Type B pancreatic cell (in vitro differentiated cells): ENCODE measurements around the gene CCDC102A. TPM values are rescaled to one million over a fixed set of nuclear protein-coding genes. Genes with fewer than 3 reads are reported as not detected.

Experiments
- DNase-seq: peaks from one replicate; pipeline ENCODE4 v3.0.0; 2021; ENCODE audit warnings: mixed read lengths; ENCODE audit not compliant: unreplicated experiment; ENCODE audit errors: extremely low spot score
- H3K27ac Mint-ChIP-seq: 2 replicates; pipeline ENCODE4 v1.8.0; 2021; ENCODE audit warnings: mild to moderate bottlenecking, mixed read lengths
- H3K27me3 Mint-ChIP-seq: 2 replicates; pipeline ENCODE4 v1.8.0; 2021; ENCODE audit warnings: mixed read lengths
- H3K36me3 Mint-ChIP-seq: 2 replicates; pipeline ENCODE4 v1.8.0; 2021; ENCODE audit warnings: mixed read lengths
- H3K4me1 Mint-ChIP-seq: one replicate; pipeline ENCODE4 v1.8.0; 2021; ENCODE audit warnings: mixed read lengths; ENCODE audit not compliant: unreplicated experiment
- H3K4me3 Mint-ChIP-seq: 2 replicates; pipeline ENCODE4 v1.8.0; 2021; ENCODE audit warnings: mild to moderate bottlenecking, mixed read lengths
- H3K9me3 Mint-ChIP-seq: 2 replicates; pipeline ENCODE4 v1.8.0; 2021; ENCODE audit warnings: mixed read lengths
- total RNA-seq: library from RNA; stranded (reverse); gene quantifications from 2 replicates; pipeline ENCODE4 v1.2.1, GENCODE V29; 2021; ENCODE audit warnings: low replicate concordance
- TF ChIP-seq, protein P1 (sequence below): fragments of 200-600 bp; sonication (generic); conservative IDR thresholded peaks from 2 replicates; pipeline ENCODE4 v1.5.0; 2021; ENCODE audit warnings: antibody characterized with exemption, mild to moderate bottlenecking

CCDC102A gene
- total RNA-seq, 1 donor from 2014 or later = 14.4 TPM

DNA sequence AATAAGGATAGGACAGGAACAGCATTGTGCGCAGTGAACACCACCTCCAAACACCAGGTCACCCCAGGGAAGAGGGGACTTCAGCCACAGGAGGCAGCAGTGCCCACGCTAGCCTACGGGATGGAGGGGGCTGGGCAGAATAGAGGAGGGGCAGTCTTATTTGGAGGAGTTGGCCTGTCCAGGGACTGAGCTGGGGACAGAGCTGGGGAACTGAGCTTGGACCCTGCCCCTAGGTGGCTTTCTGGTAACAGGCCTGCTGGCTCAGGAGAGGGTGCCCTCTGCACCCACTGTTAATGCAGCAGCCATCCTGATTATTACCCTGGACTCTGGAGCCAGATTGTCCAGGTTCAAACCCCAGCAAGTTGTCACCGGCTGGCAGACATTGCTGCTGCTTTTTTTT lies 9.3 kb downstream of the CCDC102A start:
- Mint-ChIP-seq H3K36me3 (no peaks in the 10 kb centered on the region), H3K4me3 (no peak overlapping the region), H3K4me1 (peaks cover 18% of the 10 kb centered on the region), H3K27ac (no peak overlapping the region), H3K27me3 (peaks cover 31% of the 10 kb centered on the region), H3K9me3 (no peaks in the 10 kb centered on the region)
- TF ChIP-seq, protein P1, sequence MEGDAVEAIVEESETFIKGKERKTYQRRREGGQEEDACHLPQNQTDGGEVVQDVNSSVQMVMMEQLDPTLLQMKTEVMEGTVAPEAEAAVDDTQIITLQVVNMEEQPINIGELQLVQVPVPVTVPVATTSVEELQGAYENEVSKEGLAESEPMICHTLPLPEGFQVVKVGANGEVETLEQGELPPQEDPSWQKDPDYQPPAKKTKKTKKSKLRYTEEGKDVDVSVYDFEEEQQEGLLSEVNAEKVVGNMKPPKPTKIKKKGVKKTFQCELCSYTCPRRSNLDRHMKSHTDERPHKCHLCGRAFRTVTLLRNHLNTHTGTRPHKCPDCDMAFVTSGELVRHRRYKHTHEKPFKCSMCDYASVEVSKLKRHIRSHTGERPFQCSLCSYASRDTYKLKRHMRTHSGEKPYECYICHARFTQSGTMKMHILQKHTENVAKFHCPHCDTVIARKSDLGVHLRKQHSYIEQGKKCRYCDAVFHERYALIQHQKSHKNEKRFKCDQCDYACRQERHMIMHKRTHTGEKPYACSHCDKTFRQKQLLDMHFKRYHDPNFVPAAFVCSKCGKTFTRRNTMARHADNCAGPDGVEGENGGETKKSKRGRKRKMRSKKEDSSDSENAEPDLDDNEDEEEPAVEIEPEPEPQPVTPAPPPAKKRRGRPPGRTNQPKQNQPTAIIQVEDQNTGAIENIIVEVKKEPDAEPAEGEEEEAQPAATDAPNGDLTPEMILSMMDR = no peak
- DNase-seq = no peak

DNA sequence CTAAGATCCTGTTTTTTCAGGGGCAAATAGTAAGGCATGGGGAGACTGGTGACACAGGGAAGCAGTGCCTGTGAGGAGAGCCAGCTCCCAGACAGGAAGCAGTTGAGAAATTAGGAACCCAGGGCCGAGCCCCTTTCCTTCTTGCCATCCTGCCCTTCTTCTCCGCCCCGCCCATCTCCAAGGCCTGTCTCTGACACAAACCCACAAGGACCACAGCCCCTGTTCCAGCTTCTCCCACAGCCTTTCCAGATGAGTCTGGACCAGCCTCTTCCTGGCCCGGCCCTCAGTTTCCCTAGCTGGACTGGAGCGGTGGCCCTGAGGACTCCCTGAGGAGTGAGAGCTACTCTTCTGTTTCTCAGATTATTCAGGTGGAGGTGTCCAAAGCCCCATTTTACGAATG lies 9.9 kb downstream of the CCDC102A start:
- no peak overlapping the region for H3K27ac Mint-ChIP-seq

DNA sequence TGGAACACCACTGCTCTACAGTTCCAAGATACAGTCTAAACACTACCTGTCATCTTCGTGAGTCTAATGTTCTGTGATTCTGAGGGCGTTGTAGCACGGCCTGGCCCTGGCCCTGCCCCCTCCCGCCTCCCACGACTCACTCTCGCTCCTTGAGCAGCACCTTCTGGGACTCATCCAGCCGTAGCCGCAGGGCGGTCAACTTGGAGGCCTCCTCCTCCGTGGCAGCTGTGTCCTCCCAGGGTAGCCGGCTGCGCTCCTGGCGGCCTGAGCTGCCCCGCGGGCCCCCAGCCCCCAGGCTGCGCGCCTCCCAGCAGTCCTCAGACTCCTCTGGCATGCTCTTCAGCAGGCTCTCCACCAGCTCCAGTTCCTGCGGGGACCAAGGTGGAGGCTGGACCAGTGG lies 10.6 kb downstream of the CCDC102A start:
- Mint-ChIP-seq H3K36me3 (no peaks in the 10 kb centered on the region), H3K9me3 (no peaks in the 10 kb centered on the region), H3K27ac (no peak overlapping the region), H3K4me3 (no peak overlapping the region), H3K27me3 (peaks cover 20% of the 10 kb centered on the region), H3K4me1 (peaks cover 8% of the 10 kb centered on the region)
- DNase-seq = no peak
- TF ChIP-seq, protein P1 = no peak

More for the DNA sequence above, 9.9 kb downstream of the CCDC102A start:
- Mint-ChIP-seq H3K4me1 (peaks cover 15% of the 10 kb centered on the region), H3K27me3 (peaks cover 27% of the 10 kb centered on the region), H3K4me3 (no peak overlapping the region), H3K36me3 (no peaks in the 10 kb centered on the region), H3K9me3 (no peaks in the 10 kb centered on the region)
- TF ChIP-seq, protein P1 = no peak
- DNase-seq = no peak

DNA sequence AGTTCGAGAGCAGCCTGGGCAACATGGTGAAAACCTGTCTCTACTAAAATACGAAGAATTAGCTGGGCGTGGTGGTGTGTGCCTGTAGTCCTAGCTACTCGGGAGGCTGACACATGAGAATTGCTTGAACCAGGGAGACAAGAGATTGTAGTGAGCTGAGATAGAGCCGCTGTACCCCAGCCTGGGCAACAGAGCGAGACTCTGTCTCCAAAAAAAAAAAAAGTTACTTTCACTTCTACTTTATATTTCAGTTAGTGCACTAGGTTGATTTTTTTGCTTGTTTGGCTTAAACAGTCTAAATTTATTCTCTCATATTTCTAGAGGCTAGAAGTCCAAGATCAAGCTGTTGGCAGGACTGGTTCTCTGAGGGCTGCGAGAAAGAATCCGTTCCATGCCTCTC lies 13.4 kb downstream of the CCDC102A start:
- H3K4me1 Mint-ChIP-seq = no peaks in the 10 kb centered on the region

DNA sequence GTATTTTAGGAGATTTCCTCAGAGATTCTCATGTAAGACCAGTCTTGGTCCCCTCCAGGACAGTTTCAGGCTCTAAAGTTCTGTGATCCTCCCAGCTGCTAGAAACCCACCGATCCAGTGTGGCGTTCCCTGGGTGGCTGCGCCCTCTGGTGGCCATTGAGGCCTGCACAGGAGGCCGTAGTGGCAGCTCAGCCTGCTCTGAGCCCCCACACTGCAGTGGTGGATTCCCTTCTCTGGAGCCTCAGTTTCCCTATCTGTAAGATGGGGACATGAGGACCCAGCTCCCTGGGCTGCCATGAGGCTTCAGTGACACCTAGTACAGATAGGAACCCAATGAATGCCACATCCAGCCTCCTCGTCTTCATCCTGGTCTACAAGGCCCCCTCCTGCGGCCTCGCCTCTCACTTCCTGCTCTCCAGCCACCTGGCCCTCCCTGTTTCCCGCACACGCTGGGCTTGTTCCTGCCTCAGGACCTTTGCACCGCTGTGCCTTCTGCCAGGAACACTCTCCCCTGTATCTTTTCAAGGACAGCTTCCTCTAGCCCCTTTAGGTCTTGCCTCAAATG lies 16.5 kb downstream of the CCDC102A start:
- Mint-ChIP-seq H3K9me3 (no peaks in the 10 kb centered on the region), H3K27ac (no peak overlapping the region), H3K36me3 (peaks cover 16% of the 10 kb centered on the region), H3K27me3 (no peaks in the 10 kb centered on the region), H3K4me1 (peaks cover 8% of the 10 kb centered on the region), H3K4me3 (no peak overlapping the region)
- DNase-seq = peak; percentile 88
- TF ChIP-seq, protein P1 = peak; percentile 98

More for the DNA sequence above, 13.4 kb downstream of the CCDC102A start:
- no peak for DNase-seq
- H3K9me3 Mint-ChIP-seq = no peaks in the 10 kb centered on the region
- TF ChIP-seq, protein P1 = no peak
- H3K27me3 Mint-ChIP-seq = peaks cover under 1% of the 10 kb centered on the region
- no peak overlapping the region for H3K4me3 Mint-ChIP-seq
- no peak overlapping the region for H3K27ac Mint-ChIP-seq
- peaks cover 8% of the 10 kb centered on the region for H3K36me3 Mint-ChIP-seq

DNA sequence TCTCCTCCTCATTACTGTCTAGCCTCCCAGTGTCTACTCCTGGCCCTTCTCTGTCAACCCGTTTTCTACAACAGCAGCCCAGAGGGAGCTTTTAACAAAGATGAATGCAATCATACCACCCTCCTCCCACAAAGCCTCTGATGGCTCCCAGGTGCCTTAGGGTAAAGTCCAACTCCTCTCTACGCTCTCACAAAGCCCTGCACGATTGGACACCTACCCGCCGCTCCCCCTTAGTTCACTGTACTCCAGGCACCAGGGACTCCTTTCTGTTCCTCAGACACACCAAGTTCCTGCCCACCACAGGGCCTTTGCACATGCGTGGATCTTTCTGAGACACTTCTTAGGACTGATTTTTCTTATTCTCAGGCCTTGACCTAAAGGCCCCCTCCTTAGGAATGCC lies 17.4 kb downstream of the CCDC102A start:
- Mint-ChIP-seq H3K27ac (peak overlapping the region; percentile 39), H3K36me3 (peaks cover 16% of the 10 kb centered on the region), H3K27me3 (no peaks in the 10 kb centered on the region), H3K4me3 (no peak overlapping the region), H3K9me3 (no peaks in the 10 kb centered on the region), H3K4me1 (peaks cover 11% of the 10 kb centered on the region)
- TF ChIP-seq, protein P1 = no peak
- DNase-seq = no peak
